Neural cell (in vitro differentiated cells): ENCODE results near the gene CMTM5. TPM values are rescaled to one million over a fixed set of nuclear protein-coding genes. Genes with fewer than 3 reads are reported as not detected.

Experiments used
- H2AFZ ChIP-seq: fragments of 200-600, 300-800 bp; sonication (generic), shearing (Covaris generic); 2 replicates; pipeline ENCODE4 v1.6.0; 2014; ENCODE audit warnings: low read depth, mild to moderate bottlenecking, antibody characterized with exemption, low read length, moderate library complexity
- H3F3A ChIP-seq: fragments of 200-600 bp; shearing (Covaris generic); 2 replicates; pipeline ENCODE4 v1.6.1; 2016; ENCODE audit warnings: mild to moderate bottlenecking, moderate library complexity, mixed read lengths, antibody characterized with exemption, low read length; ENCODE audit not compliant: insufficient read depth, poor library complexity, severe bottlenecking
- H3K27ac ChIP-seq: fragments of 200-600, 300-800 bp; sonication (generic), shearing (Covaris generic); 2 replicates; pipeline ENCODE4 v1.5.1; 2014; ENCODE audit warnings: mild to moderate bottlenecking, low read length, moderate library complexity
- H3K27me3 ChIP-seq: fragments of 300-800, 200-600 bp; sonication (generic), shearing (Covaris generic); 2 replicates; pipeline ENCODE4 v1.6.0; 2014; ENCODE audit warnings: mild to moderate bottlenecking, low read depth, low read length, moderate library complexity; ENCODE audit not compliant: insufficient read depth
- H3K36me3 ChIP-seq: fragments of 300-800, 200-600 bp; sonication (generic), shearing (Covaris generic); 2 replicates; pipeline ENCODE4 v1.5.1; 2014; ENCODE audit warnings: mild to moderate bottlenecking, antibody characterized with exemption, low read length, moderate library complexity; ENCODE audit not compliant: insufficient read depth
- H3K4me2 ChIP-seq: fragments of 300-800, 200-600 bp; sonication (generic), shearing (Covaris generic); 2 replicates; pipeline ENCODE4 v1.6.0; 2014; ENCODE audit warnings: mild to moderate bottlenecking, low read length
- H3K4me3 ChIP-seq: fragments of 300-800, 200-600 bp; sonication (generic), shearing (Covaris generic); 2 replicates; pipeline ENCODE4 v1.5.1; 2014; ENCODE audit warnings: mild to moderate bottlenecking, low read length, moderate library complexity
- H3K79me2 ChIP-seq: fragments of 200-600 bp; shearing (Covaris generic); replicated peaks from 2 replicates; pipeline ENCODE4 v1.6.0; 2014; ENCODE audit warnings: mild to moderate bottlenecking, low read length, moderate library complexity; ENCODE audit not compliant: insufficient read depth
- H3K9ac ChIP-seq: fragments of 300-800, 200-600 bp; sonication (generic), shearing (Covaris generic); 2 replicates; pipeline ENCODE4 v1.6.1; 2016; ENCODE audit warnings: mild to moderate bottlenecking, low read length, mixed read lengths
- H3K9me2 ChIP-seq: fragments of 200-600 bp; shearing (Covaris generic); 2 replicates; pipeline ENCODE4 v1.6.1; 2016; ENCODE audit warnings: mild to moderate bottlenecking, low read length, mixed read lengths; ENCODE audit not compliant: insufficient read depth
- H3K9me3 ChIP-seq: fragments of 200-600, 300-800 bp; sonication (generic), shearing (Covaris generic); 2 replicates; pipeline ENCODE4 v1.6.1; 2016; ENCODE audit warnings: mild to moderate bottlenecking, mixed run types, low read length, moderate library complexity, mixed read lengths
- H4K20me1 ChIP-seq: fragments of 200-600 bp; shearing (Covaris generic); 2 replicates; pipeline ENCODE4 v1.6.1; 2016; ENCODE audit warnings: mild to moderate bottlenecking, mixed run types; ENCODE audit not compliant: insufficient read depth
- EP300 ChIP-seq: fragments of 450-650 bp; conservative IDR thresholded peaks from 2 replicates; pipeline ENCODE4 v1.6.1; 2014; ENCODE audit warnings: antibody characterized with exemption, mild to moderate bottlenecking, moderate library complexity; ENCODE audit not compliant: poor library complexity, severe bottlenecking
- EZH2 ChIP-seq: fragments of 200-600, 300-800 bp; shearing (Covaris generic), sonication (generic); IDR thresholded peaks from 2 replicates; pipeline ENCODE4 v1.6.1; 2014; ENCODE audit warnings: antibody characterized with exemption, low read length, borderline replicate concordance, mild to moderate bottlenecking; ENCODE audit not compliant: insufficient read depth, poor library complexity, severe bottlenecking
- MXI1 ChIP-seq: fragments of 450-650 bp; conservative IDR thresholded peaks from 2 replicates; pipeline ENCODE4 v1.6.1; 2014; ENCODE audit warnings: antibody characterized with exemption, mild to moderate bottlenecking; ENCODE audit not compliant: poor library complexity, severe bottlenecking
- POLR2AphosphoS5 ChIP-seq: IDR thresholded peaks from 2 replicates; pipeline ENCODE4 v1.6.1; 2012
- RAD21 ChIP-seq: fragments of 450-650 bp; conservative IDR thresholded peaks from 2 replicates; pipeline ENCODE4 v1.6.1; 2014; ENCODE audit warnings: antibody characterized with exemption, mild to moderate bottlenecking, moderate library complexity
- SMC3 ChIP-seq: fragments of 450-650 bp; conservative IDR thresholded peaks from 2 replicates; pipeline ENCODE4 v1.6.1; 2014; ENCODE audit warnings: antibody characterized with exemption, mild to moderate bottlenecking, moderate library complexity; ENCODE audit not compliant: poor library complexity
- TAF1 ChIP-seq: IDR thresholded peaks from 2 replicates; pipeline ENCODE4 v1.6.1; 2012; ENCODE audit warnings: low read depth
- polyA plus RNA-seq: library from polyadenylated mRNA; depleted of rRNA; stranded (reverse); fragments of >200 nt; gene quantifications from 2 replicates; pipeline ENCODE4 v1.2.3, GENCODE V29; 2014
- TF ChIP-seq, protein P1 (sequence below): fragments of 450-650 bp; IDR thresholded peaks from 2 replicates; pipeline ENCODE4 v1.5.1; 2014; ENCODE audit warnings: antibody characterized with exemption, mild to moderate bottlenecking, moderate library complexity; ENCODE audit not compliant: poor library complexity, severe bottlenecking
- TF ChIP-seq, protein P2 (sequence below): IDR thresholded peaks from 2 replicates; pipeline ENCODE4 v1.6.1; 2012; ENCODE audit warnings: borderline replicate concordance

The CMTM5 gene
- polyA plus RNA-seq, 1 donor from 2014 or later: not detected

DNA sequence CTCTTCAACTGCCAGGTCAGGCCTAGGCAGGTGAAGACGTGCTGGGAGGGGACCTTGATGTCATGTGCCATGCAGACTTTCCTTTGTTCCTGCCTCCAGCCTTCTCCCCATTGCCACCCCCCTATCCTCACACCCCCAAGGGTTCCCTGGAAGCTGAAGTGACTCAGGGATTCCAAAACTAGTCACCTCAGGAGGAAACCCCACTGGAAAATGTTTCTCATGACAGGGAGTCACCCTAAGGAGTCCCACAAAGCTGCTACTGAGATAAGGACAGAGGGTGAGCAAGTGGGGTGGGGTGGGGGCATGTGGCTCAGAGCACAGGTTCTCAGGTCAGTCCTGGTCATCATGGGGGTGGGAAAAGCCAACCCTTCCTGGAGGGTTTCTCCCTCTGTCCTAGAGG is 6.6 kb upstream of the CMTM5 start:
- no peak overlapping the region for H3K4me2 ChIP-seq
- TF ChIP-seq POLR2AphosphoS5 (no peak), RAD21 (no peak), EP300 (no peak), MXI1 (no peak), EZH2 (no peak), TAF1 (no peak), SMC3 (no peak)
- TF ChIP-seq, protein P1, sequence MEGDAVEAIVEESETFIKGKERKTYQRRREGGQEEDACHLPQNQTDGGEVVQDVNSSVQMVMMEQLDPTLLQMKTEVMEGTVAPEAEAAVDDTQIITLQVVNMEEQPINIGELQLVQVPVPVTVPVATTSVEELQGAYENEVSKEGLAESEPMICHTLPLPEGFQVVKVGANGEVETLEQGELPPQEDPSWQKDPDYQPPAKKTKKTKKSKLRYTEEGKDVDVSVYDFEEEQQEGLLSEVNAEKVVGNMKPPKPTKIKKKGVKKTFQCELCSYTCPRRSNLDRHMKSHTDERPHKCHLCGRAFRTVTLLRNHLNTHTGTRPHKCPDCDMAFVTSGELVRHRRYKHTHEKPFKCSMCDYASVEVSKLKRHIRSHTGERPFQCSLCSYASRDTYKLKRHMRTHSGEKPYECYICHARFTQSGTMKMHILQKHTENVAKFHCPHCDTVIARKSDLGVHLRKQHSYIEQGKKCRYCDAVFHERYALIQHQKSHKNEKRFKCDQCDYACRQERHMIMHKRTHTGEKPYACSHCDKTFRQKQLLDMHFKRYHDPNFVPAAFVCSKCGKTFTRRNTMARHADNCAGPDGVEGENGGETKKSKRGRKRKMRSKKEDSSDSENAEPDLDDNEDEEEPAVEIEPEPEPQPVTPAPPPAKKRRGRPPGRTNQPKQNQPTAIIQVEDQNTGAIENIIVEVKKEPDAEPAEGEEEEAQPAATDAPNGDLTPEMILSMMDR: no peak
- TF ChIP-seq, protein P2, sequence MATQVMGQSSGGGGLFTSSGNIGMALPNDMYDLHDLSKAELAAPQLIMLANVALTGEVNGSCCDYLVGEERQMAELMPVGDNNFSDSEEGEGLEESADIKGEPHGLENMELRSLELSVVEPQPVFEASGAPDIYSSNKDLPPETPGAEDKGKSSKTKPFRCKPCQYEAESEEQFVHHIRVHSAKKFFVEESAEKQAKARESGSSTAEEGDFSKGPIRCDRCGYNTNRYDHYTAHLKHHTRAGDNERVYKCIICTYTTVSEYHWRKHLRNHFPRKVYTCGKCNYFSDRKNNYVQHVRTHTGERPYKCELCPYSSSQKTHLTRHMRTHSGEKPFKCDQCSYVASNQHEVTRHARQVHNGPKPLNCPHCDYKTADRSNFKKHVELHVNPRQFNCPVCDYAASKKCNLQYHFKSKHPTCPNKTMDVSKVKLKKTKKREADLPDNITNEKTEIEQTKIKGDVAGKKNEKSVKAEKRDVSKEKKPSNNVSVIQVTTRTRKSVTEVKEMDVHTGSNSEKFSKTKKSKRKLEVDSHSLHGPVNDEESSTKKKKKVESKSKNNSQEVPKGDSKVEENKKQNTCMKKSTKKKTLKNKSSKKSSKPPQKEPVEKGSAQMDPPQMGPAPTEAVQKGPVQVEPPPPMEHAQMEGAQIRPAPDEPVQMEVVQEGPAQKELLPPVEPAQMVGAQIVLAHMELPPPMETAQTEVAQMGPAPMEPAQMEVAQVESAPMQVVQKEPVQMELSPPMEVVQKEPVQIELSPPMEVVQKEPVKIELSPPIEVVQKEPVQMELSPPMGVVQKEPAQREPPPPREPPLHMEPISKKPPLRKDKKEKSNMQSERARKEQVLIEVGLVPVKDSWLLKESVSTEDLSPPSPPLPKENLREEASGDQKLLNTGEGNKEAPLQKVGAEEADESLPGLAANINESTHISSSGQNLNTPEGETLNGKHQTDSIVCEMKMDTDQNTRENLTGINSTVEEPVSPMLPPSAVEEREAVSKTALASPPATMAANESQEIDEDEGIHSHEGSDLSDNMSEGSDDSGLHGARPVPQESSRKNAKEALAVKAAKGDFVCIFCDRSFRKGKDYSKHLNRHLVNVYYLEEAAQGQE: no peak
- no peak overlapping the region for H3K9ac ChIP-seq
- no peaks in the 10 kb centered on the region for H3K9me2 ChIP-seq
- H3F3A ChIP-seq: no peaks in the 10 kb centered on the region
- H4K20me1 ChIP-seq: no peaks in the 10 kb centered on the region
- no peak overlapping the region for H3K27ac ChIP-seq
- H3K79me2 ChIP-seq: no peaks in the 10 kb centered on the region
- H3K27me3 ChIP-seq: peaks cover 10% of the 10 kb centered on the region
- H3K36me3 ChIP-seq: no peaks in the 10 kb centered on the region
- H2AFZ ChIP-seq: no peak overlapping the region
- no peaks in the 10 kb centered on the region for H3K9me3 ChIP-seq
- no peak overlapping the region for H3K4me3 ChIP-seq

DNA sequence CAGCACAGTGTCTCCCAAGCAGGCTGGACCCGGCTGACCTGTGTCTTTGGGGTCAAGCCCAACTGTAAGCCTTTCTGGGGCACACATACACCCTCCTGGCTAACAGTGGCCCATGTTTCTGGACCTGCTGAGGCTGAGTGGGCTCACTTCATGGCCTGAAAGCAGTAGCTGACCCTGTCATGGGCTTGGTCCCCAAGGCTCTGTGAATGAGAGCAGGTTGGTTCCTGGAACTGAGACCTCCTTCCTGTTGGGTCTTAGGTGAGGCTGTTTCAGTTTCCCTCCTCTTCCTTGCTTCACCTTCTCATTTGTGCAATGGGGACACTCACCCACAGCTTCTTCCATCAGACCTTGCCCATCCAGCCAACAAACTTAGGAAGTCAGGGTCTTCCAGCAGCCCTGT is 5.0 kb upstream of the CMTM5 start:
- Histone ChIP-seq H2AFZ (no peak overlapping the region), H3F3A (no peaks in the 10 kb centered on the region), H3K9ac (no peak overlapping the region), H3K27me3 (no peaks in the 10 kb centered on the region), H3K9me3 (no peaks in the 10 kb centered on the region), H3K9me2 (no peaks in the 10 kb centered on the region), H3K36me3 (no peaks in the 10 kb centered on the region), H3K79me2 (no peaks in the 10 kb centered on the region), H3K27ac (no peak overlapping the region), H4K20me1 (no peaks in the 10 kb centered on the region), H3K4me3 (no peak overlapping the region), H3K4me2 (no peak overlapping the region)
- TF ChIP-seq EP300 (no peak), EZH2 (no peak), POLR2AphosphoS5 (no peak), MXI1 (no peak), RAD21 (no peak), TAF1 (no peak), SMC3 (no peak)
- TF ChIP-seq, protein P2: no peak
- TF ChIP-seq, protein P1: no peak
